ENCODE results near the gene ADGRD2. TPM values are rescaled to one million over a fixed set of nuclear protein-coding genes. Genes with fewer than 3 reads are reported as not detected.

Gene ADGRD2
- total RNA-seq, 2 donors from 2014 or later = not detected

GRCh38 chr9:124439086-124439485 is 11.2 kb upstream of the ADGRD2 start:
- TF ChIP-seq CTCF (IDR thresholded peaks at IDR 0.05) = no peak
- Histone ChIP-seq H3K36me3 (no peaks in the 10 kb centered on the region), H3K4me1 (no peaks in the 10 kb centered on the region), H3K27ac (no peak overlapping the region), H3K9me3 (no peaks in the 10 kb centered on the region), H3K27me3 (no peaks in the 10 kb centered on the region), H3K4me3 (no peak overlapping the region), H3K9ac (ENCODE audit: low read depth in 2 of 2, low read length in 2 of 2) (no peak overlapping the region)
- DNase-seq = no peak
- intact Hi-C loops (cut with DNase I) = no loop called here

- no peak for TF ChIP-seq CTCF (IDR thresholded peaks at IDR 0.05)
- no peaks in the 10 kb centered on the region for H3K9me3 ChIP-seq
- H3K27ac ChIP-seq = no peak overlapping the region
- H3K4me3 ChIP-seq = no peak overlapping the region
- no peak overlapping the region for H3K9ac ChIP-seq (ENCODE audit: low read depth in 2 of 2, low read length in 2 of 2)
- H3K36me3 ChIP-seq = no peaks in the 10 kb centered on the region
- H3K4me1 ChIP-seq = no peaks in the 10 kb centered on the region
- intact Hi-C loops (cut with DNase I) = no loop called here
- no peaks in the 10 kb centered on the region for H3K27me3 ChIP-seq
- no peak for DNase-seq
Measured at GRCh38 chr9:124439686-124440243, 10.5 kb upstream of the ADGRD2 start.

- Histone ChIP-seq H3K4me1 (no peaks in the 10 kb centered on the region), H3K9me3 (no peaks in the 10 kb centered on the region), H3K27ac (no peak overlapping the region), H3K4me3 (no peak overlapping the region), H3K9ac (ENCODE audit: low read depth in 2 of 2, low read length in 2 of 2) (no peak overlapping the region), H3K27me3 (no peaks in the 10 kb centered on the region), H3K36me3 (no peaks in the 10 kb centered on the region)
- no peak for DNase-seq
- intact Hi-C loops (cut with DNase I) = no loop called here
- no peak for TF ChIP-seq CTCF (IDR thresholded peaks at IDR 0.05)
Measured at GRCh38 chr9:124440786-124441185, 9.5 kb upstream of the ADGRD2 start.

- no peak overlapping the region for H3K4me3 ChIP-seq
- no peaks in the 10 kb centered on the region for H3K36me3 ChIP-seq
- no peaks in the 10 kb centered on the region for H3K9me3 ChIP-seq
- DNase-seq = no peak
- no peak overlapping the region for H3K9ac ChIP-seq (ENCODE audit: low read depth in 2 of 2, low read length in 2 of 2)
- H3K27me3 ChIP-seq = no peaks in the 10 kb centered on the region
- no peak overlapping the region for H3K27ac ChIP-seq
- no peaks in the 10 kb centered on the region for H3K4me1 ChIP-seq
- intact Hi-C loops (cut with DNase I) = no loop called here
- TF ChIP-seq CTCF (IDR thresholded peaks at IDR 0.05) = no peak
Measured at GRCh38 chr9:124441291-124441690, 9.0 kb upstream of the ADGRD2 start.

GRCh38 chr9:124442379-124442778 is 7.9 kb upstream of the ADGRD2 start:
- H3K9me3 ChIP-seq = no peaks in the 10 kb centered on the region
- no peak for TF ChIP-seq CTCF (IDR thresholded peaks at IDR 0.05)
- H3K9ac ChIP-seq (ENCODE audit: low read depth in 2 of 2, low read length in 2 of 2) = no peak overlapping the region
- no peaks in the 10 kb centered on the region for H3K4me1 ChIP-seq
- no peak overlapping the region for H3K4me3 ChIP-seq
- H3K27ac ChIP-seq = no peak overlapping the region
- H3K36me3 ChIP-seq = no peaks in the 10 kb centered on the region
- intact Hi-C loops (cut with DNase I) = no loop called here
- H3K27me3 ChIP-seq = no peaks in the 10 kb centered on the region
- DNase-seq = no peak

Data from colonic mucosa (tissue), 4 donors.